Posterior cingulate gyrus (tissue), 11 donors: ENCODE measurements around the gene LIN7B.
A peak's percentile ranks its signal among the peaks of the same experiment; 100 is the strongest.

Experiments used
- DNase-seq, 10 donors: peaks; one replicate each; pipeline versions ENCODE4 v3.0.0 to v3.0.0-alpha.2; 2020 to 2021; ENCODE audit warnings: mixed read lengths in 3 of 10
- intact Hi-C: fragments of 100-400 bp; cut with DNase I; formaldehyde crosslinking; loops from one replicate; pipeline ENCODE4 v1.15.1; 2023

LIN7B gene

DNA sequence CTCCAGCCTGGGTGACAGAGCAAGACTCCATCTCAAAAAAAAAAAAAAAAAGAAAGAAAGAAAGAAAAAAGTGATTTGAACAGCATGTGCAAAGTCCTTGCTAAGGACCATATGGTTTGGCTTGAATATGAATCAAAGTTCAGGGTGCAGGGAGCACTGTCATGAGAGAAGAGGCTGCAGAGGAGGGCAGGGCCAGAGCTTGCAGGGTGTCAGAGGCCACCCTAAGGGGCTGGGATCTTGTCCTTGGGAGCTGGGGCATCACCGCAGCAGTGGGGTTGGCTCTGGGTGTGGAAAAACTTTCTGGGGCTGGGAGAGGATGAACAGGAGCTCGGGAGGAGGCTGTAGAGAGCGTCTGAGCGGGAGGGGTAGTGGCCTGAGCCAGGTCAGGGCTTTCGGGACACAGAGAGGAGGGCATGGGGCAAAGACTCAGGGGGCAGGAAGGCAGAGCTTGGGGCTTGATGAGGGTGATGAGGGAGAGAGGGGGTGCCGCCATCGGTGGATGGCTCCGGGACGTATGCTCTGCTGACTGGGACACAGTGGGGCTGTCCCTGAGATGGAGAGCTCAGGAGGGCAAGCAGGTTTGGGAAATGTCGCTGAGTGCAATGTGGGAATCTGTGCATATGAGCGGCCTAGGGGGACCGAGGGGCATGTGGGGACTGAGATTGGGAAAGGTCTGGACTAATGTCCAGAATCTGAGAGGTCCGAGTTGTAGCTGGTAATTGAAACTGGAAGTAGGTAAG is 46.5 kb downstream of the LIN7B start:
- peak in 2 of 10 donors; percentile 35 to 66 for DNase-seq
- intact Hi-C loops: no loop called here

- peak in 1 of 10 donors; percentile 34 for DNase-seq
- intact Hi-C loops: no loop called here
These were observed 47.8 kb downstream of the LIN7B start for GRCh38 chr19:49161987-49162386.

- intact Hi-C loops: no loop called here
- DNase-seq: peak in 5 of 10 donors; percentile 18 to 89 (median 39)
These were observed 51.1 kb downstream of the LIN7B start for GRCh38 chr19:49165111-49165750.

GRCh38 chr19:49165865-49166301 is 51.7 kb downstream of the LIN7B start:
- peak in 2 of 10 donors; percentile 62 to 80 for DNase-seq
- intact Hi-C loops: no loop called here

DNA sequence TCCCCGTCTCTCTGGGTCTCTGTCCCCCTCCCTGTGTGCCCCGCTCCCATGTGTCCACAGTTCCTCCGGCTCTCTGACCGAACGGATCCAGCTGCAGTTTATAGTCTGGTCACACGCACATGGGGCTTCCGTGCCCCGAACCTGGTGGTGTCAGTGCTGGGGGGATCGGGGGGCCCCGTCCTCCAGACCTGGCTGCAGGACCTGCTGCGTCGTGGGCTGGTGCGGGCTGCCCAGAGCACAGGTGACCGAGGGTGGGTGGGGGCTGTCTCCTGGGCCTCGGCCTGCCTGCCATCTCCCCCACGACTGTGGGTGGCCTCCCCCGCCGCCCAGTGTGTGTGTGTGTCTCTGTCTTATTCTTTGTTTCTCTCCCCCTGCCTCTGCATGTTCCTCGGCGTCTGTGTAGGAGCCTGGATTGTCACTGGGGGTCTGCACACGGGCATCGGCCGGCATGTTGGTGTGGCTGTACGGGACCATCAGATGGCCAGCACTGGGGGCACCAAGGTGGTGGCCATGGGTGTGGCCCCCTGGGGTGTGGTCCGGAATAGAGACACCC is 53.8 kb downstream of the LIN7B start:
- intact Hi-C loops: no loop called here
- peak in 2 of 10 donors; percentile 47 to 61 for DNase-seq
